Measurements from ENCODE around the gene MLF2. TPM values are rescaled to one million over a fixed set of nuclear protein-coding genes. Genes with fewer than 3 reads are reported as not detected.

Gene MLF2
- total and polyA plus RNA-seq, 2 experiments from 2014 or later = 210 to 508 TPM

DNA sequence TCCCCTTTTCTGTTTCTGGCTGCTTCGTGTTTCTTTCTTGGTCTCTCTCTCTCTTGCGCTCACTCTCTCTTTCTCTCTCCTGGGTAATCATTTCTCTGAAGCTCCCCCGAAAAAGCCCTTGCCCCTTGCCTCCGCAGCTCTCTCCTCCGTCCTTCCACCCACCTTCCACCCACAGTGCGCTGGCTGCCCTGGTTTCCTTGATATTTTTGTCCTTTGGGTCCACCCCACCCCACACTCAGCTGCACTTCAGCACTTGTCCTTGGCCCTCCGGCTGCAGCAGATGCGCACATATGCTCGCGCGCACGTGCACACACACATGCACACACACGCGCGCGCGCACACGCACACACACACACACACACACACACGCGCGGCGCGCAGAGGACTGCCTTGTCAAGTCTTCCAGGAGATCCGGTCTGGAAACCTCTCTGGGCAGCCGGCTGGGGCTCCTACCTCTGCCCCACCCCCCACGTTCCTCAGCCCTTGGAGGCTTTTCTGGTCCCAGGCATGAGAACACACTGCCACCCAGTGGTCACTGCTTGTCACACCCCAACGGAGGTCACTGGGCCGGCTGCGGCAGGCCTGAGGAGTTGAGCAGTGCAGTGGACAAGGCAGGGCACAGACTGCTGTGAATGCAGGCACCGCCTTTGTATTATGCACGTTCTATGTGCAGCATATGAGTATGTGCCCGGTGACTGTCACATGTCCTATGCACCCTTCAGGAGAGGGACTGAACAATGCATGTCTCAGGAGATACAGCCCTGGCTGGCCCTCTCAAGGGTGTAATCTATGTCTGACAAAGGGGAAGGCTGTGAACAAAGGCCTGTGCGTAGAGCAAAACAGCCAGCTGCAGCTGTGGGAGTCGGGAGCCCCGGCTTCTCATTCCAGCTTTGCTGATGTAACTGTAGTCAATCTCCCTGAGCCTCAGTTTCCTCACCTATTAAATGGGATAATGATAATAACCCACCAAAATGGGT lies 25.9 kb upstream of the MLF2 start:
- Histone ChIP-seq H4K20me1 (ENCODE audit: insufficient read depth, poor library complexity, severe bottlenecking) (no peaks in the 10 kb centered on the region), H3K4me1 (ENCODE audit: insufficient read depth) (peaks cover 33% of the 10 kb centered on the region), H3K9me3 (ENCODE audit: low read depth) (no peaks in the 10 kb centered on the region), H2AFZ (peak overlapping the region; percentile 40), H3K27ac (peak overlapping the region; percentile 47), H3K36me3 (replicated peaks; ENCODE audit: insufficient read depth, low read depth) (no peaks in the 10 kb centered on the region), H3K9me2 (replicated peaks; ENCODE audit: insufficient read depth) (no peaks in the 10 kb centered on the region), H3K4me2 (peak overlapping the region; percentile 89), H3K4me3 (peak overlapping the region; percentile 14), H3K27me3 (no peaks in the 10 kb centered on the region), H3K79me2 (no peaks in the 10 kb centered on the region)
- TF ChIP-seq EZH2phosphoT487 (IDR thresholded peaks at IDR 0.05; ENCODE audit: low read depth, severe bottlenecking, unreplicated experiment) = no peak
- TF ChIP-seq CTCF (IDR thresholded peaks at IDR 0.05; ENCODE audit: poor library complexity) = peak; percentile 97
- TF ChIP-seq EZH2 (IDR thresholded peaks at IDR 0.05; ENCODE audit: borderline replicate concordance) = no peak
- 8% methylated on average over 34 of the region's 35 CpGs for WGBS (ENCODE audit: low lambda C conversion rate, missing lambda C conversion rate)
- peak; percentile 98 for DNase-seq (ENCODE audit: low spot score)

DNA sequence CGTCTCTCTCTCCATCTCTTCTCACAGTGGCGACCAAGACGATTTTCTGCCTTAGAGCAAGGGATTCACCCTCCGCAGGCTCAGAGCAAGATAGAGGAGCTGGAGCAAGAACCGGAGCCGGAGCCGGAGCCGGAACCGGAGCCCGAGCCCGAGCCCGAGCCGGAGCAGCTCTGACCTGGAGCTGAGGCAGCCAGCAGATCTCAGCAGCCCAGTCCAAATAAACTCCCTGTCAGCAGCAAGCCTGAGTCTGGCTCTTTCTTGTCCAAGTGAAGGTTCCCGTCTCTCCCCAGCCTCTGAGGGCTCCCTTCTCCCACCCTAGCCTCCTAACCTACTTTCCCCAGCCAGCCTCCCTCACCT lies 25.3 kb upstream of the MLF2 start:
- no peaks in the 10 kb centered on the region for H3K36me3 ChIP-seq (replicated peaks; ENCODE audit: insufficient read depth, low read depth)
- no peaks in the 10 kb centered on the region for H3K9me3 ChIP-seq (ENCODE audit: low read depth)
- H3K4me1 ChIP-seq (ENCODE audit: insufficient read depth) = peaks cover 39% of the 10 kb centered on the region
- no peaks in the 10 kb centered on the region for H4K20me1 ChIP-seq (ENCODE audit: insufficient read depth, poor library complexity, severe bottlenecking)
- H3K4me3 ChIP-seq = no peak overlapping the region
- H3K27me3 ChIP-seq = no peaks in the 10 kb centered on the region
- peak overlapping the region; percentile 47 for H3K27ac ChIP-seq
- peak overlapping the region; percentile 89 for H3K4me2 ChIP-seq
- WGBS (ENCODE audit: low lambda C conversion rate, missing lambda C conversion rate) = 29% methylated on average over 14 of the region's 14 CpGs
- H2AFZ ChIP-seq = peak overlapping the region; percentile 40
- DNase-seq (ENCODE audit: low spot score) = peak; percentile 59
- no peak for TF ChIP-seq CTCF (IDR thresholded peaks at IDR 0.05; ENCODE audit: poor library complexity)
- TF ChIP-seq EZH2 (IDR thresholded peaks at IDR 0.05; ENCODE audit: borderline replicate concordance) = no peak
- TF ChIP-seq EZH2phosphoT487 (IDR thresholded peaks at IDR 0.05; ENCODE audit: low read depth, severe bottlenecking, unreplicated experiment) = no peak
- H3K9me2 ChIP-seq (replicated peaks; ENCODE audit: insufficient read depth) = no peaks in the 10 kb centered on the region
- no peaks in the 10 kb centered on the region for H3K79me2 ChIP-seq

- Histone ChIP-seq H3K4me1 (ENCODE audit: insufficient read depth) (peaks cover 39% of the 10 kb centered on the region), H3K27ac (no peak overlapping the region)
- 92% methylated on average over 5 of the region's 5 CpGs for WGBS (ENCODE audit: low lambda C conversion rate, missing lambda C conversion rate)
Measured at GRCh38 chr12:6777386-6777785, 24.4 kb upstream of the MLF2 start.

More at GRCh38 chr12:6777386-6777785, 24.4 kb upstream of the MLF2 start:
- Histone ChIP-seq H3K9me2 (replicated peaks; ENCODE audit: insufficient read depth) (no peaks in the 10 kb centered on the region), H3K4me2 (peak overlapping the region; percentile 89), H4K20me1 (ENCODE audit: insufficient read depth, poor library complexity, severe bottlenecking) (no peaks in the 10 kb centered on the region), H3K9me3 (ENCODE audit: low read depth) (no peaks in the 10 kb centered on the region), H3K36me3 (replicated peaks; ENCODE audit: insufficient read depth, low read depth) (no peaks in the 10 kb centered on the region), H2AFZ (no peak overlapping the region), H3K27me3 (no peaks in the 10 kb centered on the region), H3K4me3 (no peak overlapping the region), H3K79me2 (no peaks in the 10 kb centered on the region)
- DNase-seq (ENCODE audit: low spot score) = peak; percentile 2
- TF ChIP-seq CTCF (IDR thresholded peaks at IDR 0.05; ENCODE audit: poor library complexity) (no peak), EZH2 (IDR thresholded peaks at IDR 0.05; ENCODE audit: borderline replicate concordance) (no peak), EZH2phosphoT487 (IDR thresholded peaks at IDR 0.05; ENCODE audit: low read depth, severe bottlenecking, unreplicated experiment) (no peak)
